GM12878 (cell line): ENCODE data around the gene KCNIP2. TPM values are rescaled to one million over a fixed set of nuclear protein-coding genes. Genes with fewer than 3 reads are reported as not detected.

Experiments used
- ATAC-seq: fragments of 200-7000 bp; cut with Tn5 transposase; 3 replicates; pipeline ENCODE4 v1.9.1; 2020; ENCODE audit warnings: mild to moderate bottlenecking, moderate library complexity
- BruUV-seq: library from RNA; stranded (reverse); fragments of 400-500 nt; replicated peaks from 2 replicates; lab custom pipeline; 2021; lab: Mats Ljungman, UMichigan
- CTCF ChIA-PET: fragments of 300-600 bp; sonication (Branson Sonifier 250); formaldehyde crosslinking; extraction: SDS; loops from one replicate; lab custom pipeline; 2021; ENCODE audit warnings: inconsistent platforms; lab: Yijun Ruan, JAX
- POLR2A ChIA-PET: fragments of 350-600 bp; formaldehyde crosslinking; extraction: SDS; loops from one replicate; lab custom pipeline; 2021; ENCODE audit warnings: inconsistent platforms; lab: Charles Lee
- RAD21 ChIA-PET: fragments of 300-600 bp; sonication (Branson Sonifier 250); formaldehyde crosslinking; loops from one replicate; lab custom pipeline; 2023; ENCODE audit warnings: antibody characterized with exemption; ENCODE audit not compliant: unreplicated experiment; lab: Charles Lee
- SMC1A ChIA-PET: fragments of 300-600 bp; sonication (Branson Sonifier 250); formaldehyde crosslinking; loops from one replicate; lab custom pipeline; 2023; ENCODE audit not compliant: unreplicated experiment, uncharacterized antibody; lab: Charles Lee
- DNase-seq: peaks from one replicate; pipeline ENCODE4 v3.0.0-alpha.2; 2011; ENCODE audit warnings: low read depth, low spot score
- FAIRE-seq: peaks from 3 replicates; lab custom pipeline; 2011; peaks lifted over from hg19 to GRCh38; lab: Jason Lieb, UNC
- H2AFZ ChIP-seq: 2 replicates; pipeline ENCODE4 v1.6.0; 2011; ENCODE audit warnings: low read depth, low read length, control low read depth; ENCODE audit not compliant: control insufficient read depth
- H3K27ac ChIP-seq: 2 replicates; pipeline ENCODE4 v1.5.1; 2011; ENCODE audit warnings: control low read depth; ENCODE audit not compliant: control insufficient read depth, insufficient read depth
- H3K27me3 ChIP-seq, 2 experiments: replicated peaks in 1 of 2; 2 replicates each; pipeline versions ENCODE4 v1.6.0 to v1.6.1; 2011; ENCODE audit warnings: low read length in 1 of 2; ENCODE audit not compliant: control insufficient read depth in 2 of 2, insufficient read depth in 2 of 2
- H3K36me3 ChIP-seq, 2 experiments: 2 replicates each; pipeline ENCODE4 v1.5.1; 2011; ENCODE audit warnings: low read length in 1 of 2; ENCODE audit not compliant: control insufficient read depth in 2 of 2, insufficient read depth in 2 of 2
- H3K4me1 ChIP-seq: 2 replicates; pipeline ENCODE4 v1.6.1; 2011; ENCODE audit warnings: mild to moderate bottlenecking, low read length, moderate library complexity, mixed read lengths; ENCODE audit not compliant: control insufficient read depth, insufficient read depth
- H3K4me2 ChIP-seq: 2 replicates; pipeline ENCODE4 v1.6.0; 2011; ENCODE audit warnings: control low read depth; ENCODE audit not compliant: control insufficient read depth, insufficient read depth
- H3K4me3 ChIP-seq: fragments of 200-600 bp; sonication (generic); 2 replicates; pipeline ENCODE4 v1.5.1; 2016
- H3K79me2 ChIP-seq: 2 replicates; pipeline ENCODE4 v1.6.0; 2011; ENCODE audit warnings: low read length; ENCODE audit not compliant: control insufficient read depth, insufficient read depth
- H3K9ac ChIP-seq: 2 replicates; pipeline ENCODE4 v1.8.0; 2011; ENCODE audit warnings: low read length, control low read depth, mixed read lengths; ENCODE audit not compliant: control insufficient read depth, insufficient read depth
- H3K9me3 ChIP-seq: replicated peaks from 3 replicates; pipeline ENCODE4 v1.5.1; 2011; ENCODE audit warnings: mild to moderate bottlenecking, low read length; ENCODE audit not compliant: control insufficient read depth, insufficient read depth
- H4K20me1 ChIP-seq: 2 replicates; pipeline ENCODE4 v1.6.0; 2011; ENCODE audit not compliant: control insufficient read depth, insufficient read depth
- BCL11A ChIP-seq: IDR thresholded peaks from 2 replicates; pipeline ENCODE4 v1.6.1; 2011; ENCODE audit warnings: low read depth, low read length
- EED ChIP-seq: sonication (generic); IDR thresholded peaks from 2 replicates; pipeline ENCODE4 v1.6.1; 2016; ENCODE audit warnings: antibody characterized with exemption, low read depth
- FOXM1 ChIP-seq: IDR thresholded peaks from 2 replicates; pipeline ENCODE4 v1.6.1; 2012; ENCODE audit warnings: low read depth, mild to moderate bottlenecking, inconsistent platforms, low read length, moderate library complexity
- HDAC2 ChIP-seq: fragments of 200-600 bp; sonication (generic); IDR thresholded peaks from 2 replicates; pipeline ENCODE4 v1.6.1; 2017
- IKZF2 ChIP-seq, 2 experiments: fragments of 450-650 bp; IDR thresholded peaks; 2 replicates each; pipeline ENCODE4 v1.6.1; 2017; ENCODE audit warnings: mild to moderate bottlenecking in 2 of 2, moderate library complexity in 2 of 2
- MEF2B ChIP-seq: fragments of 450-650 bp; IDR thresholded peaks from 2 replicates; pipeline ENCODE4 v1.6.1; 2018; ENCODE audit warnings: mild to moderate bottlenecking, moderate library complexity; ENCODE audit not compliant: partially characterized antibody, poor library complexity, severe bottlenecking
- SMAD1 ChIP-seq: fragments of 450-650 bp; IDR thresholded peaks from 2 replicates; pipeline ENCODE4 v1.6.1; 2018; ENCODE audit warnings: mild to moderate bottlenecking, low read depth; ENCODE audit not compliant: partially characterized antibody
- ZNF207 ChIP-seq: fragments of 450-650 bp; IDR thresholded peaks from 2 replicates; pipeline ENCODE4 v1.6.1; 2014; ENCODE audit warnings: antibody characterized with exemption, mild to moderate bottlenecking, borderline replicate concordance
- WGBS: methylation state at CpG from one replicate; pipeline ENCODE4 v1.1.6; 2016; ENCODE audit warnings: low lambda C conversion rate; ENCODE audit not compliant: insufficient replicate concordance, insufficient coverage; ENCODE audit errors: missing lambda C conversion rate; 5-methylcytosine and 5-hydroxymethylcytosine counted together
- in situ Hi-C: fragments of 300-500 bp; cut with MboI; formaldehyde crosslinking; loops from 9 replicates; pipeline ENCODE4 v1.14.3; 2018; ENCODE audit warnings: mixed read lengths
- intact Hi-C: fragments of 100-400 bp; cut with micrococcal nuclease; formaldehyde crosslinking; loops from one replicate; pipeline ENCODE4 v1.14.2; 2022; ENCODE audit not compliant: unreplicated experiment
- polyA plus RNA-seq, 11 experiments: library from polyadenylated mRNA; depleted of rRNA in 4 of 11; unstranded in 6 of 11; stranded (reverse) in 5 of 11; fragments of >200 nt; fragmentation: Nextera tagmentation in 4 of 11; fragmentation: Illumina TruSeq in 1 of 11; extraction: Ambion mirVana in 4 of 11; extraction: Trizol in 1 of 11; gene quantifications; 1 replicate in 1 of 11; 2 replicates in 10 of 11; pipeline versions ENCODE4 v1.2.1 to v1.2.3, GENCODE V29; 2011 to 2016; ENCODE audit warnings: inconsistent platforms in 2 of 11, missing spikeins in 2 of 11, low read depth in 1 of 11
- total RNA-seq, 4 experiments: library from RNA; depleted of rRNA in 3 of 4; stranded (reverse); fragments of >200 nt in 3 of 4; fragmentation: Illumina TruSeq in 1 of 4; extraction: Trizol in 1 of 4; gene quantifications; 2 replicates each; pipeline versions ENCODE4 v1.2.1 to v1.2.3, GENCODE V29; 2013 to 2021
- TF ChIP-seq, protein P1 (sequence below): fragments of 150-350 bp; IDR thresholded peaks from 2 replicates; pipeline ENCODE4 v1.6.1; 2014; ENCODE audit warnings: mild to moderate bottlenecking, low read depth, low read length
- TF ChIP-seq, protein P2 (sequence below): fragments of 450-650 bp; IDR thresholded peaks from 2 replicates; pipeline ENCODE4 v1.6.1; 2017; ENCODE audit warnings: mild to moderate bottlenecking, low read depth, inconsistent platforms; ENCODE audit not compliant: poor library complexity, severe bottlenecking
- TF ChIP-seq, protein P3 (sequence below): IDR thresholded peaks from 2 replicates; pipeline ENCODE4 v1.6.1; 2012; ENCODE audit warnings: mild to moderate bottlenecking, low read depth, low read length

KCNIP2 gene
- total and polyA plus RNA-seq, 10 of the 15 experiments (the other 5 are each of a cell fraction or from before 2014, with no cell fraction given) = 0.46 to 4.3 (median 1.7) TPM

DNA sequence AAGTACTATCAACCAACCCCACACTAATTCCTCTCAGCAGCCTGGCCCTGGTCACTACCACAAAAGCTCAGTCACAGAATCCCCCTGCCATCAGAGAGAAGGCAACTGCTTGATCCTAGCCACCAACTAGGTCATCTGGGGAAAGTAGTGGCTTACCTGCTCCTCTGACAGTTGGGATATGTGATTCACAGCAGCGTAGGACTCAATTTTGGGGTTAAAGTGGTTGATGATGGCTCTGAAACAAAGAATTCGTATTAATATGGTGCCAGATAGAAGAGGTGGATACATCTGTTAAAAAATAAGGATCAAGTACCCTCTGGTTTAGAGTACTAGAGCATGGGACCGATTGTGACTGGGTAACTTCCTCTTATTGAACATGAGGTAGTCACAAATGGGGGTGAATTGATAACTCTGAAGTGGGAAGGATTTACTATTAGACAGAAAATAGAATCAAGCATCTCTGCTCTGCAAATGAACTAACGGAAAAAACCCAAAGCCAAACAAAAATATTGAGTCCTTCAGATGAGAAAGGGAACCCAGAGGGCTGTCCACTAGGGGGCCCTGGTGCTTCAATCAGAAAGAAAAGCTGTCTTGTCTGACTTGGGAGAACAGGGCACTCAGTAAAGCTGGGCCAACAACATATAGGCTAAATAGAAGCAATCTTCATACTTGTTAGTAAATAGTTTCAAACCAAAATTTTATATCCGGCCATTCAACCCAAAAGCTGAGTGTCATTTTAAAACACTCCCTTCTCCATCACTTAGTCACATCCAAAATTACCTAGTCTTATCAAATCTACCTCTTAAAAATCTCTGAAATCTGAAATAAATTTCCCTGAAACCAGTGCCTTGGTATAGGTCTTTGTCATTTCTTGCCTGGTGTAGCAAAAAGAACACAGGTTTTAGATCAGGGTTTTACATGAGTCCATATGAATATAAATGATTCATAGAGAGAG lies 45.9 kb upstream of the KCNIP2 start (continued):
- TF ChIP-seq, protein P1, sequence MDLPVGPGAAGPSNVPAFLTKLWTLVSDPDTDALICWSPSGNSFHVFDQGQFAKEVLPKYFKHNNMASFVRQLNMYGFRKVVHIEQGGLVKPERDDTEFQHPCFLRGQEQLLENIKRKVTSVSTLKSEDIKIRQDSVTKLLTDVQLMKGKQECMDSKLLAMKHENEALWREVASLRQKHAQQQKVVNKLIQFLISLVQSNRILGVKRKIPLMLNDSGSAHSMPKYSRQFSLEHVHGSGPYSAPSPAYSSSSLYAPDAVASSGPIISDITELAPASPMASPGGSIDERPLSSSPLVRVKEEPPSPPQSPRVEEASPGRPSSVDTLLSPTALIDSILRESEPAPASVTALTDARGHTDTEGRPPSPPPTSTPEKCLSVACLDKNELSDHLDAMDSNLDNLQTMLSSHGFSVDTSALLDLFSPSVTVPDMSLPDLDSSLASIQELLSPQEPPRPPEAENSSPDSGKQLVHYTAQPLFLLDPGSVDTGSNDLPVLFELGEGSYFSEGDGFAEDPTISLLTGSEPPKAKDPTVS = no peak
- 0 out of 2 replicates have a peak, but pooled peaks have one; percentile 35 for TF ChIP-seq BCL11A

DNA sequence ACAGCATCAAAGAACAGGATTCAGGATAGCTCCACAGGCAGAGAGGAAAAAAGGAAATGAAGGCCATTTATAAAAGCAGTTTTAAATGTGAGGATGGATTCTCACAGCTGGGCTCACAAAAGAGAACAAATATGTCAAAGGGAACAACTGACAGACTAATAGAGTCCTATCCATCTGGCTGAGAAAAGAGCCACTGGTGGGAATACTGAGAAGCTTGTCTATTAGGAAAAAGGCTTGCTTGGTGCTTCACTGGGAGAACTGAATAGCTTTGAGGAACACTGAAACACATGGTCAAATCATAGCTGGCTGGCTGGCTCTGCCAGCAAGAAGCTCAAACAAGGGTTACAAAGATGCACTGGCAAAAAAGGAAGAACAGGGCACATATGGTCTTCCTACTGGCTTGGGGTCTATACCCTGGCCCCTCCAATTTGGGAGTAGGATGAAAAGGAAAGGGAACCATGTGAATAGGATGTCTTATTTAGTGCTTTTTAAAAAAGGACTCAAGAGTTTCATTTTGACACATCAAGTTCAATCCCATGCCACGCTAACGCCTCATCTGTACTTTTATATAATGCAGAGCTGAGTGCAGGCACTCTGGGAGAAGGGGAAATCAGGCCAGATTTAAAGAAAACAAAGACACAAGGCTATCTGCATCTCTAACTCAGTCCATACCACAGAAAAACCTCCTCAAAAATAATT lies 44.8 kb upstream of the KCNIP2 start:
- FAIRE-seq (peak; percentile 47), ATAC-seq (peak; percentile 68), DNase-seq (peak; percentile 48)
- intact Hi-C loops = no loop called here
- peak overlapping the region; percentile 67 for H3K27ac ChIP-seq
- H2AFZ ChIP-seq = no peak overlapping the region
- in situ Hi-C loops = no loop called here
- H3K4me3 ChIP-seq = 0 out of 2 replicates have a peak overlapping the region, but pooled peaks have one; percentile 29
- H3K9ac ChIP-seq = 0 out of 2 replicates have a peak overlapping the region, but pooled peaks have one; percentile 2
- no peaks in the 10 kb centered on the region for H4K20me1 ChIP-seq
- no peaks in the 10 kb centered on the region for H3K27me3 ChIP-seq
- CTCF ChIA-PET = interaction anchor here (0.6 to 17.9 kb wide), 39 partner anchors 11 to 362 kb away, joined by 3 to 543 read pairs (median 4); partner anchors contain the start of genes HPS6 and KCNIP2
- H3K4me1 ChIP-seq = peaks cover 22% of the 10 kb centered on the region
- POLR2A ChIA-PET = interaction anchor here (0.6 to 5.8 kb wide), 18 partner anchors 9 to 225 kb away, joined by 3 to 55 read pairs (median 5); partner anchors contain the start of gene OGA
- SMC1A ChIA-PET = interaction anchor here (0.7 to 9.0 kb wide), 42 partner anchors 9 to 225 kb away, joined by 3 to 408 read pairs (median 6); partner anchors contain the start of genes ARMH3 and OGA
- H3K4me2 ChIP-seq = peak overlapping the region; percentile 77
- WGBS = 0% methylated on average over 2 of the region's 2 CpGs
- H3K79me2 ChIP-seq = no peaks in the 10 kb centered on the region
- BruUV-seq = no TSS peak
- no peaks in the 10 kb centered on the region for H3K9me3 ChIP-seq
- peaks cover 0 to 3% of the 10 kb centered on the region in 2 experiments; a peak in 2 of 4 replicates for H3K36me3 ChIP-seq
- RAD21 ChIA-PET = interaction anchor here (0.8 to 12.3 kb wide), 21 partner anchors 9 to 286 kb away, joined by 3 to 467 read pairs (median 5); partner anchors contain the start of gene KCNIP2
- no peak for TF ChIP-seq HDAC2
- TF ChIP-seq, protein P2, sequence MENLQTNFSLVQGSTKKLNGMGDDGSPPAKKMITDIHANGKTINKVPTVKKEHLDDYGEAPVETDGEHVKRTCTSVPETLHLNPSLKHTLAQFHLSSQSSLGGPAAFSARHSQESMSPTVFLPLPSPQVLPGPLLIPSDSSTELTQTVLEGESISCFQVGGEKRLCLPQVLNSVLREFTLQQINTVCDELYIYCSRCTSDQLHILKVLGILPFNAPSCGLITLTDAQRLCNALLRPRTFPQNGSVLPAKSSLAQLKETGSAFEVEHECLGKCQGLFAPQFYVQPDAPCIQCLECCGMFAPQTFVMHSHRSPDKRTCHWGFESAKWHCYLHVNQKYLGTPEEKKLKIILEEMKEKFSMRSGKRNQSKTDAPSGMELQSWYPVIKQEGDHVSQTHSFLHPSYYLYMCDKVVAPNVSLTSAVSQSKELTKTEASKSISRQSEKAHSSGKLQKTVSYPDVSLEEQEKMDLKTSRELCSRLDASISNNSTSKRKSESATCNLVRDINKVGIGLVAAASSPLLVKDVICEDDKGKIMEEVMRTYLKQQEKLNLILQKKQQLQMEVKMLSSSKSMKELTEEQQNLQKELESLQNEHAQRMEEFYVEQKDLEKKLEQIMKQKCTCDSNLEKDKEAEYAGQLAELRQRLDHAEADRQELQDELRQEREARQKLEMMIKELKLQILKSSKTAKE = peak; percentile 25
- TF ChIP-seq EED = peak; percentile 47; the same call in 1 of the 2 replicates
- peak; percentile 66; the same call in 1 of the 2 replicates for TF ChIP-seq FOXM1
- peak; percentile 20 for TF ChIP-seq MEF2B
- peak; percentile 23 to 64; a peak in 1 of 4 replicates for TF ChIP-seq IKZF2 (IDR thresholded peaks at IDR 0.05)
- TF ChIP-seq ZNF207 = no peak
- no peak for TF ChIP-seq SMAD1
- TF ChIP-seq, protein P3, sequence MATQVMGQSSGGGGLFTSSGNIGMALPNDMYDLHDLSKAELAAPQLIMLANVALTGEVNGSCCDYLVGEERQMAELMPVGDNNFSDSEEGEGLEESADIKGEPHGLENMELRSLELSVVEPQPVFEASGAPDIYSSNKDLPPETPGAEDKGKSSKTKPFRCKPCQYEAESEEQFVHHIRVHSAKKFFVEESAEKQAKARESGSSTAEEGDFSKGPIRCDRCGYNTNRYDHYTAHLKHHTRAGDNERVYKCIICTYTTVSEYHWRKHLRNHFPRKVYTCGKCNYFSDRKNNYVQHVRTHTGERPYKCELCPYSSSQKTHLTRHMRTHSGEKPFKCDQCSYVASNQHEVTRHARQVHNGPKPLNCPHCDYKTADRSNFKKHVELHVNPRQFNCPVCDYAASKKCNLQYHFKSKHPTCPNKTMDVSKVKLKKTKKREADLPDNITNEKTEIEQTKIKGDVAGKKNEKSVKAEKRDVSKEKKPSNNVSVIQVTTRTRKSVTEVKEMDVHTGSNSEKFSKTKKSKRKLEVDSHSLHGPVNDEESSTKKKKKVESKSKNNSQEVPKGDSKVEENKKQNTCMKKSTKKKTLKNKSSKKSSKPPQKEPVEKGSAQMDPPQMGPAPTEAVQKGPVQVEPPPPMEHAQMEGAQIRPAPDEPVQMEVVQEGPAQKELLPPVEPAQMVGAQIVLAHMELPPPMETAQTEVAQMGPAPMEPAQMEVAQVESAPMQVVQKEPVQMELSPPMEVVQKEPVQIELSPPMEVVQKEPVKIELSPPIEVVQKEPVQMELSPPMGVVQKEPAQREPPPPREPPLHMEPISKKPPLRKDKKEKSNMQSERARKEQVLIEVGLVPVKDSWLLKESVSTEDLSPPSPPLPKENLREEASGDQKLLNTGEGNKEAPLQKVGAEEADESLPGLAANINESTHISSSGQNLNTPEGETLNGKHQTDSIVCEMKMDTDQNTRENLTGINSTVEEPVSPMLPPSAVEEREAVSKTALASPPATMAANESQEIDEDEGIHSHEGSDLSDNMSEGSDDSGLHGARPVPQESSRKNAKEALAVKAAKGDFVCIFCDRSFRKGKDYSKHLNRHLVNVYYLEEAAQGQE = no peak
